GM21825 (cell line): ENCODE results near the gene PPP4R1.

ENCODE experiments used
- ATAC-seq: cut with Tn5 transposase; IDR thresholded peaks from one replicate; pipeline ENCODE4 v1.9.1; 2021; ENCODE audit warnings: mild to moderate bottlenecking, moderate library complexity; ENCODE audit not compliant: unreplicated experiment

Gene PPP4R1

DNA sequence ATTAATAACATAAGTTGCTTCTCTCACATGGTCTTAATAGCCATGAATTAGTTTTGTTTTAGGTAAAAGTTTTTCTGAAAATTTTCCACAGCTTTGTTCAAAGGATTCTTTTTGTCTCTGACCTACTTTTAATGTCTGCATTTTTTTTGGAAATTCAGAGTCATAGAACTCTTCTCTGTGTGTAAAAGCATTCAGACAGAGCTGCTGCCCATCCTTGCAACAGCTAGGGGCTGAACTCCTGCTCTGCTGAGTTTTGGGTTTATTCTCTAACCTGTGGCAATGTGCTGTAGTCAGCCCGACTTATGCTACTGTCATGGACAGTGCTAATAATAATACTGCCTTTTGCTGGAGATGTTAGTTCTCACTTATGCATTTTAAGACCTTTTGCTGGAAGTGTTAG is 95.0 kb downstream of the PPP4R1 start:
- no peak for ATAC-seq

DNA sequence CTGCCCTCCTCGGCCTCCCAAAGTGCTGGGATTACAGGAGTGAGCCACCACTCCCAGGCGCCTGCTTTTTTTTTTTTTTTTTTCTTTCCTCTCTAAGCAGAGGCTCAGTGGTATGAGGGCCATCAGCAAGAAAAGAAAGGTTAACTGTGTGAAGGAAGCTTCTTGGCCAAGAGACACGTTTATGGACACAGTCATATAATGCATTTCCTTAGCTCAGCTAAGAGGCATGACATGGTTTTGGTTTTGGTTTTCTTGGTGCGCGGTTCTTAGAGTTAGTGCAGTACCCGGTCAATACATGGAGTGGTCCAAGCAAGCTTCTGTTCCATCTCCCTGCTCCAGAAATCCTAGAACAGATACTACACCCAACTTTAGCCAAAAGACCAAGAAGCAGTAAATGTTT is 96.5 kb downstream of the PPP4R1 start:
- ATAC-seq: no peak

DNA sequence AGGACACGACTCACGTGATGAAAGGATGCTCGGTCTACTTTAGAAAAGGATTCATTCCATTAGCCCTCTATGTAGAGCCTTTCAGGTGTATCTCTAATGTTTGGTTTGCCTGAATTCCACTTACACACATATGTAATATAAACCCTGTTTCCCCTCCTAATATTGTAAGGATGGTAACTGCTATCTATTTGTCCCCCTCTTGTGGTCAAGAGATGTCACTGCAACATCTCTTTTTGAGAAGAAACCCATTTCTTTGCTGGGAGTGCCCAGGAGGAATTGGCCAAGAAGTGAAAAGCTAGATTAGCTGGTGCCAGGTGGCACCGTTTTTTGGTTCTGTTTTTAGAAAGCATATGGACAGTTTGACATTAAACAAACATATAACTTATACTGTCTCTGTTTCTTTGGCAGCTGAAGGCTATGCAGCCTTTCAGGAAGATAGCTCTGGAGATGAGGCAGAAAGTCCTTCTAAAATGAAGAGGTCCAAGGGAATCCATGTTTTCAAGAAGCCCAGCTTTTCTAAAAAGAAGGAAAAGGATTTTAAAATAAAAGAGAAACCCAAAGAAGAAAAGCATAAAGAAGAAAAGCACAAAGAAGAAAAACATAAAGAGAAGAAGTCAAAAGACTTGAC is 97.8 kb downstream of the PPP4R1 start:
- no peak for ATAC-seq

DNA sequence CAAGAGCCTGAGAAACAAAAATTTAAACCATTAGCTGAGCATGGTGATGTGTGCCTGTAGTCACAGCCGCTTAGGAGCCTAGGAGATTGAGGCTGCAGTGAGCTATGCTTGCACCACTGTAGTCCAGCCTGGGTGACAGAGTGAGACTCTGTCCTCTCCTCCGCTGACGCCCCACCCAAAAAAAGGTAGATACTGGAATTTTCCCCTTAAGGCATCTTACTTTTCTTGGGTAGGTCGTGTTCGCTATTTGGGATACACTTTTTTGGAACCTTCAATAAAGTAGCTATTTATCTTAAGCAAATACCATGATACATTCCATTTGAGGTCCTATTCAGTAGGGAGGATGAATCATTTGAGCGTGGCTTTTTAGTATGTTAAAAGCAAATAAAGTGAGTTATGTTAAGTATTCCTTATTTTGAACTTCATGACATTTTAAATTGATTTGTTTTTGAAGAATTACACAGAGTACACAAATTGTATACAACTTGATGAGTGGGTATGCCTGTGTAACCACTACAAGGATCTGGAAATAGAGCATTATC is 100.3 kb downstream of the PPP4R1 start:
- ATAC-seq: no peak

DNA sequence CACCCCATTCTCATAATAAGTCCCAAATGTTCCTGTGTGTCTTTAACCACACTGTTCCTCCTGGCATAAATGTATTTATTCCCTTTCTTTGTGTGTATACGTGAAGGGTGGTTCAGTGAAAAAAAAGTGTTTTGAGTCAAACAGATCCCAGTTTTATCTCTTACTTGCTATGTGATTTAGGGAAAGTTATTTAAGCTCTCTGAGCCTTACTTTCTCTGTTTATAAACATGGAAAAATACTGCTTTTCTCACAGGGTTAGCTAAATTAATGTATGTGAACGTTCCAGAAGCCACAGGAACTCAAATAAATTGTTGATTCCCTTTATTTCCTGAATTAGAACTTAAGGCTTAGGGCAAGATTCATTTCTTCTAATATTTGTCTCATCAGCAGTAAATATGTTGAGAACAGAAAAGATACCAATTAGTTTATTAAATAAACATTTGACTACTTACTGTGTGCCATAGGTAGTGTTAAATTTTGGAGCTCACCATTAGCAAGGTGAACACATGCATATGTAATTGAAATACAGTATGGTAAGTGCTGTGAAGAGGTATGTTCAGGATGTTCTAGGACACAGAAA is 105.8 kb downstream of the PPP4R1 start:
- ATAC-seq: no peak

DNA sequence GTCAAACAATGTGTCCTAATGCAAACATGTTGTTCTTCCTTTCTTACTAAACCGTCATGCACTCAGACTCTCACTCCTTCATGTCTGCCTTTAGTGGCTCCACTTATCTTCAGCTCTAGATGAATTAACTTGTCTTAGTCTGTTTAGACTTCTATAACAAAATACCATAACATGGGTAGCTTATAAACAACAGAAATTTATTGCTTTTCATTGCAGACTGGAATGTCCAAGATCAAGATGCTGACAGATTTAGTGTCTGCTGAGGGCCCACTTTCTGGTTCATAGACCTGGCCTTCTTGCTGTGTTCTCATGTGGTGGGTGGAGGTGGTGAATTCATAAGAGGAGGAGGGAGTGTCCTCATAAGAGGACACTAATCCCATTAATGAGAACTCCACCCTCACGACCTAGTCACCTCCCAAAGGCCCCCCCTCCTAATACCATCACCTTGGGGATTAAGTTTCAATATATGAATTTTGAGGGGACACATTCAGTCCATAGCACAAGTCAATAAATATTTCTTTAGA is 106.7 kb downstream of the PPP4R1 start:
- no peak for ATAC-seq

DNA sequence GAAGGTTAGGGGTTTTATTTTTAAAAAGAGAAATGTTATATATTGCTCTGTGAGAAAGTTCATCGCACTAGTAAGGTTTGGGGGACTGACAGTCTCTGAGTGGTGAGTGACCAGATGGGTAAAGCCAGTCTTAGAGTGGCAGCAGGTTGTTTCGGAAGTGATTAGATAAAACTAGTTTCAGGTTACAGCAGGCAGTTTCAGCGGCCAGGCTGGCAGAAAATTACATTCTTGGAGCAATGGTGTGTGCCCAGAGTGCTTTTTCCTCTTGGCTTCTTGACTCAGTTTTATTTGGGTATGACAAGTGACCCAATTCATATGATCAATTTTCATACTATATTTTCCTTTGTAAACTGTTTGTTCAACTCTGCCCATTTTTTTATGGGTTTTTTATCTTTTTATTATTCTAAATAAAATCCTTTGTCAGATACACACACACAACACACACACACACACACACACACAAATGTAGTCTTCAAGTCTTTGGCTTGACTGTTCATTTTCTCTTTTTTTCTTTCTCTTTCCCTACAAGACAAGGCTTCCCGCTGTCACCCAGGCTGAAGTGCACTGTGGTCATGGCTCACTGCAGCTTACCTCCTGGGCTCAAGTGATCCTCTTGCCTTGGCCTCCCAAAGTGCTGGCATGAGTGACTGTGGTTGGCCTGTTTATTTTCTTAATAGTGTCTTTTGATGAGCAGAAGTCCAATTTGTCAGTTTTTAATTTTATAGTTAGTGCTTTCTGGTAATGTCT is 108.1 kb downstream of the PPP4R1 start:
- no peak for ATAC-seq
